22Rv1 (cell line): ENCODE measurements around the gene PAFAH1B2.

Experiments used
- ZFX ChIP-seq: fragments of 450-650 bp; IDR thresholded peaks from 2 replicates; pipeline ENCODE4 v1.6.1; 2017; ENCODE audit warnings: antibody characterized with exemption, borderline replicate concordance
- TF ChIP-seq, protein P1 (sequence below): fragments of 450-650 bp; IDR thresholded peaks from 2 replicates; pipeline ENCODE4 v1.5.1; 2017; ENCODE audit warnings: mild to moderate bottlenecking

DNA sequence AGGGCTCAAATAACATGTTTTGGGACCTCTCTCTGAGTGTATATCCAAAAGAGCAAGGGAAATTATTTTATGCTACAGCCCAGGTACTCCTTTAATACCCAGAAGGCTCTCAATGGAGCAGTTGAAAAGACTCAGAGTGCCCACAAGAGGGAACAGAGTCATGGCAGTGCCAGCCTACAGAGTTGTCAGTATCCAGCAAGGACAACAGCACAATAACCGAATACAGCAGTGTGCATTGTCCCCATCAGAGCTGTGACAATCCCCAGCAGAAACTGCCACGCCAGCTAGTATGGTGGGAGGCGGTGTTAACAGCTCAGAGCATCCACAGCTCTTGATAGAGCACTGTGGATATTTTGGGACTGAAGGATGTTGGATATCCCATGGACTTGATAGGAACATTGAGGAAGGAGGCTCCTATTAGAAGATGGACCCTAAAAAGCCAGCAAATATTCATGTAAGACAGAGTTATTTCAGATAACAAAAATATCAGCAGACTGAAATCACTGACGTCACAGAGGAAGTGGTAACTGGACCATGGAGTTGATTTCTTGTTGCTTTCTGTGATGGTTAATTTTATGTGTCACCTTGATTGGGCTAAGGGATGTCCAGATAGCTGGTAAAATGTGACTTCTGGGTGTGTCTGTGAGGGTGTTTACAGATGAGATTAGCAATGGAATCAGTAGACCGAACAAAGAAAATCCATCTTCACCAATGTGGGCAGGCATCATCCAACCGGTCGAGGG, 17.7 kb upstream of the PAFAH1B2 start:
- TF ChIP-seq, protein P1, sequence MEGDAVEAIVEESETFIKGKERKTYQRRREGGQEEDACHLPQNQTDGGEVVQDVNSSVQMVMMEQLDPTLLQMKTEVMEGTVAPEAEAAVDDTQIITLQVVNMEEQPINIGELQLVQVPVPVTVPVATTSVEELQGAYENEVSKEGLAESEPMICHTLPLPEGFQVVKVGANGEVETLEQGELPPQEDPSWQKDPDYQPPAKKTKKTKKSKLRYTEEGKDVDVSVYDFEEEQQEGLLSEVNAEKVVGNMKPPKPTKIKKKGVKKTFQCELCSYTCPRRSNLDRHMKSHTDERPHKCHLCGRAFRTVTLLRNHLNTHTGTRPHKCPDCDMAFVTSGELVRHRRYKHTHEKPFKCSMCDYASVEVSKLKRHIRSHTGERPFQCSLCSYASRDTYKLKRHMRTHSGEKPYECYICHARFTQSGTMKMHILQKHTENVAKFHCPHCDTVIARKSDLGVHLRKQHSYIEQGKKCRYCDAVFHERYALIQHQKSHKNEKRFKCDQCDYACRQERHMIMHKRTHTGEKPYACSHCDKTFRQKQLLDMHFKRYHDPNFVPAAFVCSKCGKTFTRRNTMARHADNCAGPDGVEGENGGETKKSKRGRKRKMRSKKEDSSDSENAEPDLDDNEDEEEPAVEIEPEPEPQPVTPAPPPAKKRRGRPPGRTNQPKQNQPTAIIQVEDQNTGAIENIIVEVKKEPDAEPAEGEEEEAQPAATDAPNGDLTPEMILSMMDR, result no peak
- TF ChIP-seq ZFX, result no peak
